PC-9 (cell line): Measurements from ENCODE around the gene HNRNPAB.

Experiments
- CTCF ChIP-seq: fragments of 200-600 bp; sonication (generic); conservative IDR thresholded peaks from 2 replicates; pipeline ENCODE4 v1.6.1; 2017; ENCODE audit warnings: mixed run types, antibody characterized with exemption, mild to moderate bottlenecking, moderate library complexity
- EZH2 ChIP-seq: fragments of 200-600 bp; sonication (generic); IDR thresholded peaks from 2 replicates; pipeline ENCODE4 v1.8.0; 2017; ENCODE audit warnings: antibody characterized with exemption, low read depth

DNA sequence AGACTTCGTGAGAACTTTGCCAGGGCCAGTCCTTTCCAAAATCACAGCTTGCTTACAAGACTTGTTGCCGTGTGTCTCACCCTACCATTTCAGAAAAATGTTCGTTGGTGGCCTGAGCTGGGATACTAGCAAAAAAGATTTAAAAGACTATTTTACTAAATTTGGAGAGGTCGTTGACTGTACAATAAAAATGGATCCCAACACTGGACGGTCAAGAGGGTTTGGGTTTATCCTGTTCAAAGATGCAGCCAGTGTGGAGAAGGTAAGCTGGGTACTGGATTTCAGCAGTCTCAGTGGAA, 1.4 kb downstream of the HNRNPAB start:
- no peak for TF ChIP-seq CTCF
- TF ChIP-seq EZH2, result no peak
